HEK293T (cell line): ENCODE results near the gene DUOXA1.

Experiments
- BHLHE40 ChIP-seq: fragments of 450-650 bp; IDR thresholded peaks from 2 replicates; pipeline ENCODE4 v1.6.1; 2016; ENCODE audit warnings: mild to moderate bottlenecking, moderate library complexity, borderline replicate concordance
- ELF4 ChIP-seq: fragments of 450-650 bp; IDR thresholded peaks from 2 replicates; pipeline ENCODE4 v1.6.1; 2017; ENCODE audit warnings: antibody characterized with exemption
- FOXA1 ChIP-seq: fragments of 450-650 bp; IDR thresholded peaks from 2 replicates; pipeline ENCODE4 v1.6.1; 2016; ENCODE audit warnings: mild to moderate bottlenecking
- FOXK2 ChIP-seq: fragments of 450-650 bp; IDR thresholded peaks from 2 replicates; pipeline ENCODE4 v1.6.1; 2016; ENCODE audit warnings: mild to moderate bottlenecking
- FOXM1 ChIP-seq: fragments of 450-650 bp; IDR thresholded peaks from 2 replicates; pipeline ENCODE4 v1.6.1; 2017; ENCODE audit warnings: mild to moderate bottlenecking, borderline replicate concordance
- L3MBTL2 ChIP-seq: fragments of 450-650 bp; conservative IDR thresholded peaks from 2 replicates; pipeline ENCODE4 v1.6.1; 2016; ENCODE audit warnings: mild to moderate bottlenecking
- NFRKB ChIP-seq: fragments of 450-650 bp; IDR thresholded peaks from 2 replicates; pipeline ENCODE4 v1.6.1; 2016; ENCODE audit warnings: mild to moderate bottlenecking, moderate library complexity
- PKNOX1 ChIP-seq: fragments of 450-650 bp; IDR thresholded peaks from 2 replicates; pipeline ENCODE4 v1.6.1; 2016
- SP1 ChIP-seq: fragments of 450-650 bp; IDR thresholded peaks from 2 replicates; pipeline ENCODE4 v1.6.1; 2017
- SUZ12 ChIP-seq: fragments of 450-650 bp; IDR thresholded peaks from 2 replicates; pipeline ENCODE4 v1.6.1; 2016; ENCODE audit warnings: mild to moderate bottlenecking
- ZNF384 ChIP-seq: fragments of 450-650 bp; IDR thresholded peaks from 2 replicates; pipeline ENCODE4 v1.6.1; 2016

GRCh38 chr15:45091161-45091560 lies 38.5 kb downstream of the DUOXA1 start:
- TF ChIP-seq SP1 = no peak
- no peak for TF ChIP-seq ELF4
- no peak for TF ChIP-seq ZNF384
- no peak for TF ChIP-seq BHLHE40
- no peak for TF ChIP-seq L3MBTL2
- no peak for TF ChIP-seq PKNOX1
- TF ChIP-seq FOXM1 = no peak
- TF ChIP-seq SUZ12 = no peak
- TF ChIP-seq FOXA1 = no peak
- no peak for TF ChIP-seq FOXK2
- TF ChIP-seq NFRKB = no peak
